Fibroblast of skin of left quadriceps (primary cell): Measurements from ENCODE around the gene HINT2.
A peak's percentile ranks its signal among the peaks of the same experiment; 100 is the strongest.

ENCODE experiments used
- DNase-seq, 2 experiments: peaks; one replicate each; pipeline ENCODE4 v3.0.0-alpha.2; 2013; ENCODE audit warnings: low read depth in 2 of 2

The HINT2 gene

DNA sequence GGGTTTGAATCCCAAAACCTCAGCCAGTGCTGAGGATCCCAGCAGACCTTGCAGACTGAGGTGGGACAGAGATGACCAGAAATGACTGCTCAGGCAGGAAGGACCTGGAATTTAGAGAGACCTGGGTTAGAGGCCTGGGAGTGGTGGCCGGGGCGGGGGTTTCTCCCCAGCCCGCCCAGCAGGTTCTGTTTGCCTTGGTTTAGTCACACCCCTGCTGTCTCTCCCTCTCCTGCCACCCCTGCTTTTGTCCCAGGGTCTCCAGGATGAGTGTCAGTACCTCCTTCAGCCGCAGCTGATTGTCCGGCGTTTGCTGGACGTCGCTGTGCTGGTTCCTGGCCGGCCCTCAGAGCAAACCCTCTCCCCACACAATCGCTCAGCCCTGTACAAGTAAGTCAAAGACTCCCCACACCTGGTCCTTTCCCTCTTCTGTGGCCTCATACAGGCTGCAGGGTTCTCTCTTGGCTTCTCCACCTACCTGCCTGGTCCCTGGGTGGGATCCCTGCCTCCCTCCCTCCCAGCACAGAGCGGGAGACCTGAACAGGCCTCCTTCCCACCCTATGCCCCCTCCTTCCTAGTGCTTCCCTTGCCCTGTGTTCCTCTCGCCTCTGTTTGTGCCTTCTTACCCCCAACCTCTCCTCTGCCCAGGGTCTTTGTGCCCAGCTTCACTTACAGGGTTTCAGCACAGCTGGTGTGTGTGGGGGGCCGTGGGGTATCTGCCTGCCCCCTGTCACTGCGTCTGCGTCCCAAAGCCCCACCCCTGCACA is 26.2 kb upstream of the HINT2 start:
- no peak for DNase-seq

DNA sequence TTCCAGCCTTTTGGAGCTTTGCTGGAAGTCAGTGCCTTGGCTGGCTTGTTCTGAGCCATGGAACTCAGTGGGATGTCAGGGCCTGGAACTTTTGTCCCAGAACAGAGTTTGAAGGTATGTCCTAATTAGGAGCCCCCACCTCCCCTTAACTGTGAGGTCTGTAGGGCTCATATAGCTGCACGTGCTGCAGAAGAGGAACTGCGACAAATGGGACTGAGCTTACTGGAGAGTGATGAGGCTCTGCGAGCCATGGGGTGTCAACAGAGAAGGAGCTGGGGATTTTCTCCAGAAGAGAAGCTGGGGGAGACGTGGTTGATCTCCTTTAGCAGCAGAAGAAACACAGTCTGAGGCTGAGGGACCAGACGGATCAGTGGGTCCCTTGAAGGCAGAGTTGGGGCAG is 25.1 kb upstream of the HINT2 start:
- DNase-seq, result no peak

DNA sequence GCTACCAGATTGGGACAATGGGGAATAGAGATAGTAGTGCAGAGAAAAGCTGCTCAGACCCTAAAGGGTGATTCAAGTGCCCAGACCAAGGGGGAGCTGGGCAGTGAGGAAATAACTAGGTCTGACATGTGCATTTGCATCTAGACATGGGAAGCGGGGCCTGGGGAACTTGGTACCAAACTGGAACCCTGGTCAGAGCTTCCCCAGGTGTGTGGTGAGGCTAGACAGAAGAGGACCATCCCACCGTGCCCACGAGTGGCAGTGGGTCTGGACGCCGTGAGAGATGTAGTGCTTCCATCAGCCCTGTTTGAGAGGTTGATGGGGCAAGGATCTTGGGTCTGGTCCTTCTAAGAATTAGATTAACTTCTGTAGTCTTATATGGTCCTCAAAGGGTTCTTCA is 21.8 kb upstream of the HINT2 start:
- no peak for DNase-seq

DNA sequence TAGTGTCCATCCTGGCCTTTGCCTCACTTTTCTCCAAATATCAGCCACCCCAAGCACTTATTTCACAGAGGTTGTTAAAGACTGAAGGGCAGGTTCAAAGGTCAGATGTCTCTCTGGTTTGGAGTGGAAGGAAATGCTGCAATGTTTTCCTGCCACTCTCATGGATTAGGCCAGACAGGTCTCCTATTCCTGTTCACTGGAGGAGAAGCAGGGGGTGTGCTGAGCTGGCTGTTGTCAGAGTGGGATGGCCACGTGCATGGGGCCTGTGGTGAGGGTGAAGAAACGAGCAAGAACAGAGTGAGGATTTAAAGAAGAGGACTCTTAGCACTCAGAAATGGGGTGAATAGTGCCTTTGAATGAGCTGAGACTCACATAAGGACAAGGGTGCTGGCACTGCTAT is 20.9 kb upstream of the HINT2 start:
- no peak for DNase-seq

DNA sequence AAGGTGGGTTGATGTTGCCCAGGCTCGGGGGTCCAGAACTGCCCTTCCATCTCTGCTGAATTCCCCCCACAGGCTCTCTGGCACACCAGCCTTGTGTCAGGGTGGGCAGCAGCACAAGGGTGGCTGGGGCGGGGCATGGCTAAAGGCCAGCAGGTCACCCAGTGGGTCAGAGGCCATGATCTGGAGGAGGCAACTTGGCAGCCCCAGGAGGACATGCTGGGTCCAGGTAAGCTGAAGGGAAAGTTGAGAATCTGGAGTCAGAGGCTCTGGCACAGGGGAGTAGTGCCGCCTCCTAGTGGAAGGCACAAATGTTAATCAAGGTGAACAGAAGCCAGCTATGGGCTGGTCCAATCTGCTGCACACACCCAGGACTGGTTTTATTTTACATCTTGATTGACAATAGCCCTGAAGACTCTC is 20.4 kb upstream of the HINT2 start:
- no peak for DNase-seq

DNA sequence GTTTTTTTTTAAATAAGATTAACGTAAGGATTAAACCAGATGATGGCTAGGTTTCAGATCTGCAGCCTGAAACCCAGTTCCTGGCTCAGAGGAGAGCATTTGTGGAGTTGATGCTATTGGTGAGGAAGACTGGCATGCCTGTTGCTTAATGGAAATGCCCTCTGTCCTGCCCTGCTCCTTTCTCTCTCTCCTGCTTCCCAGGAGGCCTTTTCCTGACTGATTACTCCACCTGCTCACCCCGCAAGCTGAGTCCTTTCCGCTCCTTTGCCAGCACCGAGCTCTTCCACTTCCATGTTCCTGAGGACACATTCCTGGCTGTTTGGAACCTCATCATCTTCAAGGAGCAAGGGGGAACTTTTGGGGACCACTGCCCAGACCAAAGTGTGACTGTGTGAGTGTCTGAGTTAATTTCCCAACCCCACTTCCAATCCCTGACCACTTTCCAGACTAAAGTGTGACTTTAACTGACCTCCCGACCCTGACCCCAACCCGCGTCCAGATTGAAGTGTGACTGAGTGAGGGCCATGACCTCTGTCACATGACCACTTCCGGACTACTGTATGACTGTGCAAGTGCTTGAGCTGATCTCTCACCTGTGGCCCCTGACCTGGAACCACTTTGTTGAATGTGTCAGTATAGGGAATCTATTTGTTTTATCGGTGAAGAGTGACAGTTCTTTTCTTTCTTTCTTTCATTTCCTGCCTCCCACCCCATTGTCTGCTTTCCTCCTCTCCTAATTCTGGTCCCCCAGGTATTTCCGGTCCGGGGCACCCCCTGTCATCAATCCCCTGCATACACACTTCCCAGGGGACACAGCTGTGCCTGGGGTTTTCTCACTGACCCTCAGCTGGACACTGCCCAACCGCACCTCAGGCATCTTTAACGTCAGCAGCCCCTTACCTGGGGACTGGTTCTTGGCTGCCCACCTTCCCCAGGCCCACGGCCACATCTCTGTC is 19.7 kb upstream of the HINT2 start:
- no peak for DNase-seq

DNA sequence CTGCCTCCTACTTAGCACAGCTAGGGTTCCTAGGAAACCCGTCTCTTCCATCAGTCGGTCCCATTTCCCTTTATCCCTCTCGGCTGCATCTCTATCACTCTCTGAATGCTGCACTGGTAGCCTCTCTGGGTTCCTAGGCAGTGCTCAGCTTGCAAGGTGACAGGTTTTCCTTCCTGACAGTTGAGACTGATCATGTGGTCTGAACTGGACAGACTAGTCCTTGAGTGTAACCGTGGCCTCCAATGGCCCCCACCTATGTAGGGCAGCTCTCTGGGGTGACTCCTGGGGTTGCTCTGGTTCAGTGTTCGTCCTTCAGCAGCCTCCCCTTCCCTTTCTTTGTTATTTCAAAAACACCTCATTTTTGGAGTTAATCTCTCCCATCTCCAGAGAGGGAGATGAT is 18.0 kb upstream of the HINT2 start:
- no peak for DNase-seq

DNA sequence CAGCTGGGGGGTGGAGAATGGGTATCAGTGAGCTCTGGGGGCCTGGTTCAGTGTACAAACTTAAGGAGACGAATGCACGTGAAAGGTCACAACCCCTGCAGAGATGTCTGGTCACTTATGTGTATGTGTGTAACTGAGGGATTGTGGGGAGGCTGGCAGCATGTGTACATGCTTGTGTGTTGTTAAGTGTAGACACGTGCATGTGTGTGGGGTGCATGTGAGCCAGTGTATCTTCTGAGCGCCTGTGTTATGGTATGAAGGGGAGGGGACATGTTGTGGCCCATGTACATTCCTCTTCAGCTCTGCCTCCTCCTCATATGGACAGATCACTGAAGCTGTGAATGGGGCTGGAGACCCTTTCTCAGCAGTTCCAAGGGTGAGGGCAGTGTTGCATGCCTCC is 16.2 kb upstream of the HINT2 start:
- no peak for DNase-seq

DNA sequence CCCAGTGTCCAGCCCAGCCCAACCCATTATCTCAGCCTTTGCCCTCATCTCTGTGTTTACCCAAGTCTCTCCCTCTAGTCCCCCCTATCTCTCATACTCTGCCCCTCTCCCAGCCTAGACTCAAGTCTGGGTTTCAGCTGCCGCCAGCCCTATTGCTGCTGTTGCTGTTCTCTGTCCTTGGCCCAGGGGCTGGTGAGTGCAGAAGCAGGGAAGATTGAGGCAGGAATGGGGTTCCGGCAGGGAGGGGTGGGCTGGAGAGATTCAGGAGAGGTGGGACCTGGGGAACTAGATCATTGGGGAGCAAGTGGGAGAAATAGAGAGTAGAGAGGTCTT is 14.9 kb upstream of the HINT2 start:
- DNase-seq, result no peak

DNA sequence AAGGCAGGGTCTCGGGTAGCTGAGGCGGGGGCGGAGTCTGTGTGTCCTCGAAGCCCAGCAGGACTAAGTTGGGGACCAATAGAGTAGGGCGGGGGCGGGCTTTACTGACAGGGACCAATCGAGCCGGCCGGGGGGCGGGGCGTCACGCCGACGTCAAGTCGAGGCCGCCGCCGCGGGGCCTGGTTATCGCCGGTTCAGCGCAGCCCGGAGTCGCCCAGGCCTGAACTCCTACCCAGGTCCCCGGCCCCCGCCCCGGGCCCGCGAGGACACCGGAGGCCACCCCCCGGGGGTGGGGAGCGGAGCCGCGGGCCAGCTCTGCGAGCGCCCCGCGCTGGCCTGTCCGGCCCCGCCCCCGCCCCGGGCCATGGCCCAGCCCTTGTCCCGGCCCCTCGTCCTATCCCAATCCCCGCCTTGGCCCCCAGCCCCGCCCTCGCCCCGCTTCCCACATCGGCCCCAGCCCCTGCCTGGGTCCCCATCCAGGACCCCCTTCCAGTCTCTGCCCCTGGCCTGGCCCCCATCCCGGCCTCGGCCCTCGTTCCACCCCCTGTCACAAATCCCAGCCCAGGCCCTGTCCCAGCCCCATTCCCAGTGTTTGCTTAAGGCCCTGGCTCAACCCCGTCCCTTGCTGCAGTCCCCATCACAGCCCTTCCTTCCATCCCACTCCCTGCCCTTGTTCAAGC is 14.4 kb upstream of the HINT2 start, which contains the start of gene TMEM8B:
TMEM8B (plus strand) TSS at position 145 of the 680 bp plus-strand sequence; CDS start at position 365, 220 bp downstream.
- peak; percentile 76 to 79 for DNase-seq

DNA sequence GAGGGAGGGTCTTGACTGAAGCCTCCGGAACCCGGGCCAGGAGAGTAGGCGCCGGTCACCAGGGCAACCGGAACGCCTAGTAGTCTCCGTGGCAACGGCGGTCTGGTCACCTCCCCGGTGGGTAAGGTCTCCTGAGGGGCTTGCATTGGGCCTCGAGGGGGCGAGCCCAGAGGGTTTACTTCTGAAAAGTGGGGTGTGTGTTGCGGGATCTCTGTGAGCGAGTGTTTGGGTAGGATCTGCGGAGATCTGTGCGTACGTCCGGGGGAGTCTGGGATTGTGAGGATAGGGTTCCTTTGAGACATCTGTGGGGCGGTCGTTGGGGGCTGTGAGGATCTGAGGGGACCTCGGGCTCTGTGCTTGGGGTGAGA is 13.9 kb upstream of the HINT2 start, which contains the start of gene FAM221B:
FAM221B (minus strand) TSS at position 17 of the 368 bp plus-strand sequence. CDS start 2,571 bp downstream, outside the sequence.
- no peak for DNase-seq

DNA sequence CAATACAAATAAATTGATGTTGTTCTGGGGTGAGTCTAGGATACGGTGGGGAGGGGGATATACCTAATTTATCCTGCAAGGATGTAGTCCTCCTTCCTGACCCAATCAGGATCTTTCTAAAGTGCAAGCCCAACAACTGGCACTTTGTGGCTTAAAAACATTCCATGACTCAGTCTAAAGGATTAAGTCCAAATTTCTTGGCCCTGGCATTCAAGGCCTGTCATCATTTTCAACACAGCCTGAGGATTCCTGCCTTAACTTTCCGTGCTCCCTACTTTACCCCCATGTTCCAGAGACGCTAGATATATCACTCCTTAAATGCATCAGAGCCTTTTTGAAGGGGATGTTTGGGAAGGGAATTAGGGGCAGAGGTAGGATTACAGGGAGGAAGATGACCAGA is 12.6 kb upstream of the HINT2 start:
- peak in 1 of 2 experiments; percentile 32 for DNase-seq

DNA sequence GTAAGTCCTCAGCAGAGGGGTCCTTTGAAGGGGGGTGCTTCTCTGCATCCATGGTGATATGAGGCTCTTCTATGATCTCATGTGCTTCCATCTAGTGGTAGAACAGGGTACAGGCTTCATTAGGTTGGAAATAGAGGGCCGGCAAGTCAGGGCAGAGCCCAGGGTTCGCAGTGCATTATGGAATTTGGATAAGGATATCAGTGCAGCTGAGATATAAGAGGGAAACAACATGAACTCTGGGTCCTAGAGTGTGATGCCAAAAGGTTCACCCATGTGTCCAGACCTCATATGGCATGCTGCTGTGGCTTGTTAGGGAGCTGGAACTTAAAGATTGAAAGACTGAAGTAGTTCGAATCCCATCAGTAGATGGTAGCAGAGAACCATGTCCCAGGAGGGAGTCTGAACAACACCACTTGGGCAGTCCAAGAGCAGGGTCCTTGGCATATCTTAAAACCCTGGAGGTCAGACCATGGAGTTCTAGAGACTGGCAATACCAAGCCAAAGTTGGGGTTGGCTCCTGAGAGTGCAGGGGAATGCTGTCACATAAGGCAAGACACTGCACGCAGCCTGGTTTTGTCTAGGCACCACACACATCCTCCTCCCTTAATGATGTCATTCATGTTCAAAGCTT is 11.3 kb upstream of the HINT2 start:
- DNase-seq, result peak; percentile 34 to 38

DNA sequence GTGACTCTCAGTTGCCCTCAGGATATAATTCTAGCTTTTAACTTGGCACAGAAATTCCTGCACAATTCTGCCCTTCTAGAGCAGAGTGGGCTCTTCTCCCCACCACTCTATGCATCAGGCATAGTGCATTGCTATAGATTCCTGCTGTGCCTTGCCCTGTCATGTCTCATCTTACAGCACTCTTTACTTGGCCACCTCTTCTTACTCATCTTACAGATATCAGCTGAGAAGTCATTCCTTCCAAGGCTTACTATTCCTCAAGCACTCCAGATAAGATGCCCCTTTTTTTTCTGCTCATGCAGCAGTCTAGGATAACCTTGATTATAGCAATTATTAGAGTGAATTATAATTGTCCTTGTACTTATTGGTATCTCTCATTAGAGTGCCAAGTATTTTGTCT is 8.1 kb upstream of the HINT2 start:
- DNase-seq, result no peak

DNA sequence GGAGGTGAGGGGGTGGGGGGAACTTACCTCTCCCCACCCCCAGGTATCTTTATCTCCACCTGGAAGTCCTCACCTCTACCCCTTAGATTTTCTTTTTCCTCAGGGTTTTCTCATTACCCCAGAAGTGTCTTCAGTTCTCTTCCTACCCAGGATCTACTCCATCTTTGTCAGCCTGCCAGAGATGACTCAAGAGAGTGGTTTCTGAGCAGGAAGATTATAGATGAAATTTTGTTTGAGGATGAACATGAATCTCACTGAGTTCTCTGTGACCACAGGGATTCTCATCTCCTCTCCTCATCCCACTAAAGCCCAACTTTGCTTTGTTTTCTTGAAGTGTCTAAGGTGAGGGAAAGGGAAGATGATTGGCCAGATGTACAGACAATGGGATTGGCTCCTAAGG is 5.2 kb upstream of the HINT2 start:
- peak; percentile 51 to 55 for DNase-seq

DNA sequence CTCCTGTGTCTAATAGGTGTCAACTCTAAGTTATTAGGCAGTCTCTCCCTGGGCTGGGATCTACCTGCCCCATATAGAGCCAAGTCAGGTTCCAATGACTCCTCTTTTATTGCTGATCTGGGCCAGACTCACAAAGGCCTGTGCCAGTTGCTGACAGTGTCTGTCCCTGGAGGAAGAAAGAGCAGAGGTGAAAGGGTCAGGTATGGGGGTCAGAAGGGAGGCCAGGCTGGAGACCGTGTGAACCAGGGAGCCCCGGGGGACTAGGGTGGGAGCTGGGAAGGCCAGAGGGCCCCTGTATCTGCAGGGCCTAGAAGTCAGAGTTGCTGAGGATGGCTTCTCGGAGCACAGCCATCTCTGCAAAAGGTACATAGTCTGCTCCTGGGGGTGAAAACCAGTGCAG is 3.5 kb upstream of the HINT2 start:
- no peak for DNase-seq

DNA sequence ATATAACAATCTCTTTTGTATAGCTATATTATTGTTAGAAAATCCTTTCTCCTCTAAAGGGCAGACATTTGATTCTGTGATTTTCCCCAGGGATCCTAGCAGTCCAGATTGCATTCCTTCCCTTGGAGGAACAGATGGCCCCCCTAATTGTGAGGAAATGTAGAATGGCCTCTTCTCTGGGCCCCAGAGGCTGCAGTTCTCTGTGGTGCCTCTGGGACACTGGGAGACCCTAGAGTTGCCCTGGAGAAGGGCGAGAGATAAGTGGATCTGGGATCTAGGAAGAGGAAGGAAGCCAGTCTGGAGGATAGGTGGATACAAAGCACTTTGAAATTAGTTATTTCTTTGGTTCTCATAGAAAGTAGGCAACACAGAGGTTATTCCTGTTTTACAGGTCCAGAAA is 1.9 kb upstream of the HINT2 start:
- no peak for DNase-seq

DNA sequence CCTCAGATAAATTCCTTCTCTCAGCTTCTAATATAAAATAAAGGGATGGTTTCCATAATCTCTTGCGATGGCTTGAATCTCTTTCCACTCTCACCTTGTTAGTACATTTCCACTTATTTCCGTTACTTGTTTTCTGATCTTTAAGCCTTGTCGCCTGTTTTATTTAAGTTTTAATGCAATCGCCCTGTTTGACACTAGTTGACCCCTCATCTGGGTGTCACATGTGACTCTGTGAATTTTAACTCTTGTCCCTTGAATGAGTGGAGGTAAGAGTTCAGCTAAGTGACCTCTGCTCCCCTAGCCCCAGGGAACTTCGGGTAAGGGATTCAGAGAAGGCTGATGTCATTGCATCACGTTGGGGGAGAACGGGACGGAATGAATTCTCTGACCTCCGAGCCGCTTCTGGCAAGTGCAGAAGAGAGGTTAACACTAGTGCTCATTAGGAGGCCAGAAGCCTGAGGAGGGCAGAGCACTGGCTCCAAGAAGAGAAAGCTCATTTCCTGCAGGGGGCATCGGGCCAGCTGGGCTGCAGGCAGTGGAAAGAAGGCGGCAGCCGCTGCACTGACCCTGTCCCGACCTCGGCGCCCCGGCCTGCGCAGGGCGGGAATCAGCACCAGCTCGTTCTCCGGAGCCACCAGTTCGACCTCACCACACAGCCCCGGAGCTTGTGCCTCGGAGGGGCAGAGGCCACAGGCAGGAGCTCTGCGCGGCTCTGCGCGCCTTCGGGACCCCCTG is 569 bp downstream of the HINT2 start:
- no peak for DNase-seq

DNA sequence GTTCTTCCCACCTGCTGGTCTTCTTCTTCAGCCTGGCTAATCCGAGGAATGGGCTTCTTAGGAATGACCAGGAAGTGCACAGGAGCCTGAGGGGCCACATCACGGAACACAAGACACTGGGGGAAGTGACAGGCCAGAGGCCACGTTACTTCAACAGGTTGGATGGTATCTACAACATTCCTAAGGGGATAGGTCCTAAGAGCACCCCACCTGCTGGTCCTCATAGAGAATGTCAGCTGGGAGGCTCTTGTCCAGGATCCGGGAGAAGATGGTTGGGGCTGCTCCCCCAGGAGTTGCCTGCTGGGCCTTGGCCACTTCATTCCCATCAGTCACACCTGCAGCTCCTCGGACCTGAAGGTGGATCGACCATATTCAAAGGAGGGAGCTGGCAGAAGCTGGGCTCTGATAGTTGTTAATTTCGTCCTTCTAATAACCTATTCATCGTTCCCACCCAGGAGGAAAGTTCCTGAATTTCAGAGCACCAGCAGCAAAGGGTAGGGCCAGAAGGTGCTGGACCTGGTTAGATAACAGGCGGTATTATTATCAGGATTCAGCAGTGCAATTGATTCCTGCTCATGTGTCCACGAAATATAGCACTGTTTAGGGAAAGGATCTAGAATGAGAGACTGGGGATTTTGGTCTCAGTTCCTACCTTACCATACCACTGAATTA is 1.3 kb downstream of the HINT2 start:
- DNase-seq, result no peak

DNA sequence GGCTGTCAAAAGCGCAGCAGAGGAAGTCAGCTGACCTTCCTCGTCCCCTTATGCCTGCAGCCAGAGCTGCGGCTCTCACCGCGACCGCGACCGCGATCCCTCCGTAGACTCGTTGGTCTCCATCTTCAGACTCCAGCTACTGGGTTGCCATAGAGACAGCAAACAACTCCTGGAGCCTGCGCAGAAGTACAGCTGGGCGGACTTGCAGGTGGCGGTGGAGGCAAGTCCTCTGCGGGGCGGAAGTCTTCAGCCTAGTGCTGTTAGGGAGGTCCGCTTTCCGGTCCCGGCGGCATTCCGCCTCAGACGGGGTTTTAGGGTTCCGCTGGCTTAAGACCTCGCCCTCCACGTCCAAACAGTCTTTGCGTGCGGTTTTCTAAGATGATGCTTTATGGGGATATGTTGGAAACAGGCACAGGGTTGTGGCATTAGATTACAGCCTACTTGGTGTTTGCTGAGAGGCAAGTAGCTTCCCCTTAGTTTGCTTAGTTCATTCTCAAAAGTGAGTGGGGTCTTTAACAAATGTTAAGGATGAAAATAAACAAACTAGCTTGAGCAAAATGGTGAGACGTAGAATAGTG is 2.7 kb downstream of the HINT2 start, which contains the start of gene SPAG8:
SPAG8 (minus strand) TSS at position 238 of the 578 bp plus-strand sequence; CDS start at position 123, 115 bp downstream.
- DNase-seq, result peak; percentile 86 to 88
